AG10803 (cell line): ENCODE data around the gene TAF5L.
"Not testable (repeated sequence)": the region's sequence is repeated elsewhere in the genome, so short reads cannot be mapped to it uniquely, and the experiment has no call there.

Experiments
- DNase-seq: peaks from one replicate; pipeline ENCODE4 v3.0.0; 2010; ENCODE audit warnings: low read depth
- H3K4me3 ChIP-seq: 2 replicates; pipeline ENCODE4 v1.5.1; 2011; ENCODE audit warnings: mild to moderate bottlenecking, low read length, control low read depth
- TF ChIP-seq, protein P1 (sequence below): conservative IDR thresholded peaks from 2 replicates; pipeline ENCODE4 v1.5.1; 2011; ENCODE audit warnings: mild to moderate bottlenecking, low read length, control low read depth, inconsistent platforms

Gene TAF5L

DNA sequence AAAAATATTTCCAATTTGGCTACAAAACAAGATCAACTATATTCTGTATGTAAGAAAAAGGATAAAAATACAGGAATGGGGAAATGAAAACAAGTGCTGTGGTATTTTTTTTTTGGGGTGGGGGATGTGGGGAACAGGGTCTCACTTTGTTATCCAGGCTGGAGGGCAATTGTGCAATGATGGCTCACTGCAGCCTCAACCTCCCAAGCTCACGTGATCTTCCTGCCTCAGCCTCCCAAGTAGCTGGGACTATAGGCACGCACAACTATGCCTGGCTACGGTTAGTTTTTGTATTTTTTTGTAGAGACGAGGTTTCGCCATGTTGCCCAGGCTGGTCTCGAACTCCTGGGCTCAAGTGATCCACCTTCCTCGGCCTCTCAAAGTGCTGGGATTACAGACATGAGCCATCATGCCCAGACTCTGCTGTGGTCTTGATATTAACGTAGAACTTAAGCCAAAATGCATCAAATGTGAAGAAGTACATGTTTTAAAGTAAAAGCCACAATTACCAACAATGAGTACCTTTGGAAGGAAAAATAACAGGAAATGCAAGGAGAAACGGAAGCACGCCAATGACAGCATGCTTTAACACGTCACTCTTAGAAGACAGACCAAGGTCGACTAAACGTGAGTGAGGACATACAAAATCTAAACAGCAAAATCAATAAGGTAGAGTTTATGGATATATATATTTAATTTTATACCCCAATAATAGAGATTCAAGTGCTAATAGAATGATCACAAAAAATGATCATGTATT is 58.6 kb downstream of the TAF5L start:
- TF ChIP-seq, protein P1, sequence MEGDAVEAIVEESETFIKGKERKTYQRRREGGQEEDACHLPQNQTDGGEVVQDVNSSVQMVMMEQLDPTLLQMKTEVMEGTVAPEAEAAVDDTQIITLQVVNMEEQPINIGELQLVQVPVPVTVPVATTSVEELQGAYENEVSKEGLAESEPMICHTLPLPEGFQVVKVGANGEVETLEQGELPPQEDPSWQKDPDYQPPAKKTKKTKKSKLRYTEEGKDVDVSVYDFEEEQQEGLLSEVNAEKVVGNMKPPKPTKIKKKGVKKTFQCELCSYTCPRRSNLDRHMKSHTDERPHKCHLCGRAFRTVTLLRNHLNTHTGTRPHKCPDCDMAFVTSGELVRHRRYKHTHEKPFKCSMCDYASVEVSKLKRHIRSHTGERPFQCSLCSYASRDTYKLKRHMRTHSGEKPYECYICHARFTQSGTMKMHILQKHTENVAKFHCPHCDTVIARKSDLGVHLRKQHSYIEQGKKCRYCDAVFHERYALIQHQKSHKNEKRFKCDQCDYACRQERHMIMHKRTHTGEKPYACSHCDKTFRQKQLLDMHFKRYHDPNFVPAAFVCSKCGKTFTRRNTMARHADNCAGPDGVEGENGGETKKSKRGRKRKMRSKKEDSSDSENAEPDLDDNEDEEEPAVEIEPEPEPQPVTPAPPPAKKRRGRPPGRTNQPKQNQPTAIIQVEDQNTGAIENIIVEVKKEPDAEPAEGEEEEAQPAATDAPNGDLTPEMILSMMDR = no peak
- no peak for DNase-seq
- H3K4me3 ChIP-seq = no peak overlapping the region

DNA sequence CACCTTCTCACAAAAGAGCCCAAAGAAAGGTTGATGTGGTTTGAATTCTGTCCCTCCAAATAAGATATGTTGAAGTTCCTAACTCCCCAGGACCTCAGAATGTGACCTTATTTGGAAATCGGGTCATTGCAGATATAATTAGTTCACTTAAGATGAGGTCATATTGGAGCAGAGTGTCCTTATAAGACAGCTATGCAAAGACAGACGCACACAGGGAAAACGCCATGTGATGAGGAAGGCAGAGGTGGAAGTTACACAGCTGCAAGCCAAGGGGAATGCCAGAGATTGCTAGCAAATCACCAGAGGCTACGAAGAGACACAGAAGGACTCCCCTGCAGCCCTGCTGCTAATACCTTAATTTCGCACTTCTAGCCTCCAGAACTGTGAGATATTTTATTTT is 62.2 kb downstream of the TAF5L start:
- no peak overlapping the region for H3K4me3 ChIP-seq
- DNase-seq = peak; percentile 20
- TF ChIP-seq, protein P1 = no peak

DNA sequence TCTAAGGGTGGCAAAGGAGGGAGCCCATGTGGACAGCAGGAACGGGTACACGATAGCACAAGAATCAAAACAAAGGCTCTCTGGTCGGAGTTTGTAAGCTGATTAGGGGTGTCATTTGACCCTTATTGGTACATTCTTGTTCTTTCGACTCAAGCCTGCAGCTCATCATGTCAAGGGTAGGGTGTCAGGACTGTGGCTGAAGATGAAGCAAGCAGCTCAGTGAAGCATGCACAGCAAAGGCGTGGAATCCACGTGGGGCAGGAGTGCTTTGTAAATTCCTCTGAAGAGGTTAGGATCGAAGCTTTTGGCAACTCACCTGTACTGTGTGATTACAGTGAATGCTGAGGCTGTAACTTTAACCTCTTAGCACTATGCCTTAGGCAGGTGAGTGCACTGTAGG is 62.7 kb downstream of the TAF5L start:
- H3K4me3 ChIP-seq = no peak overlapping the region
- TF ChIP-seq, protein P1 = no peak
- DNase-seq = no peak

DNA sequence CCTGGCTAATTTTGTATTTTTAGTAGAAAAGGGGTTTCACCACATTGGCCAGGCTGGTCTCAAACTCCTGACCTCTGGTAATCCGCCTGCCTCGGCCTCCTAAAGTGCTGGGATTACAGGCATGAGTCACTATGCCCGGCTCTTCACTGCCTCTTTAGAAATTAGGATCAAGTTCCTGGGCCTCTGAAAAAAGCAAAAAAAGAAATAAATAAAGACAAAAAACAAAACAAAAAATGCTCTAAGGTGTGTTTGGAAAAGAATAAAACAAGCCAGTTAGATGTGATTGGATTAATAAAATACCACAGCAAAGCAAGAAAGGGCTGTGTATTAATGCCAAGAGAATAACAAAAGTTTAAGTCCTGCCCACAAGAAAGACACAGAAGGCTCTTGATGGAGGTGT is 63.2 kb downstream of the TAF5L start:
- TF ChIP-seq, protein P1 = no peak
- no peak for DNase-seq
- H3K4me3 ChIP-seq = no peak overlapping the region

DNA sequence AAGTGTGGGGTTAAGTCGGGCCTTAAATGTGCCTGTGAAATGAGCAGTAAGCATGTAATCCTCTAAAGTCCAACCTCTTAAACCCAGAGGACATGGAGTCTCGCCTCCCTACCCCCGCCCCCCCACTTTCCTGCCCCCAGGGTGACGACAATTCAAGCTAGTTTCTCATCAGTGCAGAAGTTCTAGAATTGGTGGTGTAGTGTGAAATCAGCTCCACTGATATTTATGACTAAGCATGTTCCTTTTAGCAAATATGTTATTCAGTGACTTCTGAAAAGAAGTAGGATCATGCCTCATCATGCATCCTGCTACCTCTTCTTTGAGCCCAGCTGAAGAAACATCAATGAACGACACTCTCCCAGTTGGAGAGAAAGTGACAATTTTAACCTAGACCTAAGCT is 64.8 kb downstream of the TAF5L start:
- TF ChIP-seq, protein P1 = no peak
- no peak overlapping the region for H3K4me3 ChIP-seq
- no peak for DNase-seq

DNA sequence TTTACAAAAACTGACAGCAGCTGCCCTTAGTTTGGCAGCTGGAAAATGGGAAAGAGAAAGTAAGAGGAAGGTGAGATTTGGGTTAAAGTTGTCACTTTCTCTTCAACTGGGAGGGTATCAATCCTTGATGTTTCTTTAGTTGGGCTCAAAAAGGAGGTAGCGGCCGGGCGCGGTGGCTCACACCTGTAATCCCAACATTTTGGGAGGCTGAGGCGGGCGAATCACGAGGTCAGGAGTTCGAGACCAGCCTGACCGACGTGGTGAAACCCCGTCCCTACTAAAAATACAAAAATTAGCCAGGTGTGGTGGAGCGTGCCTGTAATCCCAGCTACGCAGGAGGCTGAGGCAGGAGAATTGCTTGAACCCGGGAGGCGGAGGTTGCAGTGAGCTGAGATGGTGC is 65.8 kb downstream of the TAF5L start:
- not testable (repeated sequence) for DNase-seq, H3K4me3 ChIP-seq

DNA sequence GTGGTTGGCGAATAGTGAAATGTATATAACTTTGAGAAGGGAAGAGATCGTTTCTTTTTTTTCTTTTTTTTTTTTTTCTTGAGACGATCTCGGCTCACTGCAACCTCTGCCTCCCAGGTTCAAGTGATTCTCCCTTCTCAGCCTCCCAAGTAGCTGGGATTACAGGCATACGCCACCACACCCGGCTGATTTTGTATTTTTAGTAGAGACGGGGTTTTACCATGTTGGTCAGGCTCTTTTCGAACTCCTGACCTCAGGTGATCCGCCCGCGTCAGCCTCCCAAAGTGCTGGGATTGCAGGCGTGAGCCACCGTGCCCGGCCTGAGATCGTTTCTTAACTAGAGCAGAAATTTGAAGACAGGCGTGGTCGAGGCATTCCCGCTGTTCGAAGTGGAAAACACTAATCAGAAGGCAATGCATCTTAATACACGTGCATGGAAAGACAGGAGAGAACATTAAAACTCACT is 66.6 kb downstream of the TAF5L start:
- not testable (repeated sequence) for DNase-seq
- H3K4me3 ChIP-seq = peak overlapping the region; percentile 84

DNA sequence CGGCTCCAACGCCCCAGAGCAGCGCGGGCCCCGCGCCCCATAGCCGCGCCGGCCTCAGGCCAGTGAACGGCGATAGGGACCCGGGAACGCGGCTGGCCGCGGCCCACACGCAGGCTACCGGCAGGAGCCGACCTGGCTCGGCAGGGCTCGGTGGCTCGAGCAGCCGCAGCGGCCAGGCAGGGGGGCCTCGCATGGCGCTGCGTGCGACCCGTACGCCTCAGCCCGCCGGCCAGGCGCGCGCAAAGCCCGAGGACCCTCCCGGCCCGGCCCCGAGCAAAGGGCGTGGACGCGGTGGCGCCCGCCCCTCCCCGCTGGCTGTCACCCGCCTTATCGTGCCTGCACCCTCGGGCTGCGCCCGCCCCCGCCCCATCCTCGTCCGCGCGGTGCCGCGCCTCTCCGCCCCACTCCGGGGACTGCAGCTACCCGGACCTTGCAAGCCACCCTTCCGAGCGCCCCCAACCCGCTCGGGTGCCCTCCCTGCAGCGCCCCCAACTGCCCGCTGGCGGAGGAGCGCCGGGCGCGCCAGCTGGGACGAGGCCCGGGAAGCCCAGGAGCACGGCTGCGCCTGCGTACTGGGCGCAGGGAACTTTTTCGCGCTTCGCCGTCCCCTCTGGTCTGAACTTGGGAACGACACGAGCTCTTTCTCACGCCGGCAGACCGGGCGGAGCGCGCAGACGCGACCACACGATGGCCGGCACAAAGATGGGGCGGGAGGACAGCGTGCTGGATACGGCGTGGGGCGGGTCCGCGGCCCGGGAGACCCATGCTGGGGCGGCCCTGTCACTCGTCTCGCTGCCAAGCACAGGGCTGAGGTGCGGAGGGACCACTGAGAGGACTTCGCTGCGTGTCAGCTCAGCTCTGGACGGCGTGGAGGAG is 67.2 kb downstream of the TAF5L start, which contains the start of gene ABCB10:
TSS of gene ABCB10 (minus strand) at position 248 of the 876 bp plus-strand sequence. CDS start at position 193, 55 bp downstream.
- TF ChIP-seq, protein P1 = peak; percentile 54
- H3K4me3 ChIP-seq = peak within 1 kb of the TSS; percentile 84
- DNase-seq = peak; percentile 95
